ENCODE results near the gene C1orf159.

Gene C1orf159

GRCh38 chr1:1092894-1093609 is 22.8 kb downstream of the C1orf159 start:
- CTCF ChIA-PET = interaction anchor here (0.7 kb wide), 1 partner anchor 29 kb away, joined by 3 read pairs; no protein-coding TSS in a partner anchor
- Histone ChIP-seq H3K9me3 (ENCODE audit: control insufficient read depth, insufficient read depth, low read depth, low read length) (no peaks in the 10 kb centered on the region), H3K4me3 (ENCODE audit: low read depth, low read length) (no peak overlapping the region), H3K27ac (ENCODE audit: extremely low read depth, low read depth, low read length) (no peak overlapping the region), H3K4me1 (ENCODE audit: control insufficient read depth, insufficient read depth, low read length) (no peaks in the 10 kb centered on the region), H3K36me3 (ENCODE audit: control insufficient read depth in 2 of 2, insufficient read depth in 1 of 2, low read length in 2 of 2) (no peaks in the 10 kb centered on the region)
- POLR2A ChIA-PET = interaction anchor here (1.0 kb wide), 1 partner anchor 13 kb away, joined by 6 read pairs; no protein-coding TSS in a partner anchor
- TF ChIP-seq ZNF776 (tag by site-specific recombination; IDR thresholded peaks at IDR 0.05; ENCODE audit: borderline replicate concordance) = no peak
- TF ChIP-seq ZNF174 (tag by site-specific recombination; IDR thresholded peaks at IDR 0.05) = no peak
- peak; percentile 55; the same call in 1 of the 2 replicates for TF ChIP-seq PRDM10 (tag by site-specific recombination; IDR thresholded peaks at IDR 0.05)
- no peak for TF ChIP-seq ATF2 (tag by site-specific recombination; IDR thresholded peaks at IDR 0.05; ENCODE audit: low read depth)
- TF ChIP-seq ZEB2 (tag by site-specific recombination; IDR thresholded peaks at IDR 0.05) = no peak
- TF ChIP-seq ZNF580 (tag by site-specific recombination; IDR thresholded peaks at IDR 0.05) = no peak

GRCh38 chr1:1092149-1092855 is 23.6 kb downstream of the C1orf159 start:
- ChIA-PET POLR2A (interaction anchor here (1.0 kb wide), 1 partner anchor 12 kb away, joined by 6 read pairs; no protein-coding TSS in a partner anchor), CTCF (no interaction called here)
- no peak for TF ChIP-seq OVOL3 (tag by site-specific recombination; IDR thresholded peaks at IDR 0.05)
- TF ChIP-seq PRDM10 (tag by site-specific recombination; IDR thresholded peaks at IDR 0.05) = no peak
- no peak for TF ChIP-seq ZNF580 (tag by site-specific recombination; IDR thresholded peaks at IDR 0.05)
- no peak for TF ChIP-seq ZNF248 (tag by site-specific recombination; IDR thresholded peaks at IDR 0.05)
- no peak for TF ChIP-seq SALL2 (tag by site-specific recombination; IDR thresholded peaks at IDR 0.05; ENCODE audit: borderline replicate concordance)
- TF ChIP-seq ZNF26 (tag by site-specific recombination; IDR thresholded peaks at IDR 0.05) = no peak
- no peak for TF ChIP-seq ZNF362 (tag by site-specific recombination; IDR thresholded peaks at IDR 0.05)
- TF ChIP-seq SETDB1 (IDR thresholded peaks at IDR 0.05; ENCODE audit: insufficient read length, low read length) = no peak
- no peak for TF ChIP-seq ZNF148 (tag by site-specific recombination; IDR thresholded peaks at IDR 0.05; ENCODE audit: borderline replicate concordance)
- Histone ChIP-seq H3K36me3 (ENCODE audit: control insufficient read depth in 2 of 2, insufficient read depth in 1 of 2, low read length in 2 of 2) (no peaks in the 10 kb centered on the region), H3K9me3 (ENCODE audit: control insufficient read depth, insufficient read depth, low read depth, low read length) (no peaks in the 10 kb centered on the region), H3K27ac (ENCODE audit: extremely low read depth, low read depth, low read length) (no peak overlapping the region), H3K4me1 (ENCODE audit: control insufficient read depth, insufficient read depth, low read length) (no peaks in the 10 kb centered on the region), H3K4me3 (ENCODE audit: low read depth, low read length) (no peak overlapping the region)
